GM12865 (cell line): ENCODE results near the gene CHAMP1.

Experiments used
- DNase-seq: peaks from one replicate; pipeline ENCODE4 v3.0.0; 2010; ENCODE audit warnings: low read depth
- H3K4me3 ChIP-seq: 2 replicates; pipeline ENCODE4 v1.5.1; 2011; ENCODE audit warnings: mild to moderate bottlenecking, low read depth, low read length, control low read depth
- TF ChIP-seq, protein P1 (sequence below): IDR thresholded peaks from 2 replicates; pipeline ENCODE4 v1.5.1; 2011; ENCODE audit warnings: low read length, control low read depth, low read depth, inconsistent platforms; ENCODE audit not compliant: insufficient read depth; ENCODE audit errors: missing control alignments

Gene CHAMP1

DNA sequence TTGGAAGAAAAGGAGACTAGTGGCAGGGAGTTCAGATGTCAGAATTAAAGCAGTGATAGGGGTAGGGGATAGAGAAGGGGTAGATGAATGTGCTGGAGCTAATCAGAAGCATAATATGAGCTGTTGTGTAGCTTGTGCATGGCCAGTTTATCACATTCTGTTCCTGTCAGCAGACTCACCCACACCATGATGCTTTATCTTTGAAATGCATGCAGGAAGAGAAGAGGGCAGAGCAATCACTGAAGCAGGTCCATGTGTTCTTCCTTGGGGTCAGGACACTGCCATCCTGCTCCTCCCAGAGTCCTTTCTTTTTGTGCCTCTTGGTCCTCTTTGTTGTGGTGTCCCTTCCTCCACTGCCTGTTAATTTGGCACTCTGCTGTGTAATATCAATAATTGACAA is 5.8 kb downstream of the CHAMP1 start:
- no peak for DNase-seq
- TF ChIP-seq, protein P1, sequence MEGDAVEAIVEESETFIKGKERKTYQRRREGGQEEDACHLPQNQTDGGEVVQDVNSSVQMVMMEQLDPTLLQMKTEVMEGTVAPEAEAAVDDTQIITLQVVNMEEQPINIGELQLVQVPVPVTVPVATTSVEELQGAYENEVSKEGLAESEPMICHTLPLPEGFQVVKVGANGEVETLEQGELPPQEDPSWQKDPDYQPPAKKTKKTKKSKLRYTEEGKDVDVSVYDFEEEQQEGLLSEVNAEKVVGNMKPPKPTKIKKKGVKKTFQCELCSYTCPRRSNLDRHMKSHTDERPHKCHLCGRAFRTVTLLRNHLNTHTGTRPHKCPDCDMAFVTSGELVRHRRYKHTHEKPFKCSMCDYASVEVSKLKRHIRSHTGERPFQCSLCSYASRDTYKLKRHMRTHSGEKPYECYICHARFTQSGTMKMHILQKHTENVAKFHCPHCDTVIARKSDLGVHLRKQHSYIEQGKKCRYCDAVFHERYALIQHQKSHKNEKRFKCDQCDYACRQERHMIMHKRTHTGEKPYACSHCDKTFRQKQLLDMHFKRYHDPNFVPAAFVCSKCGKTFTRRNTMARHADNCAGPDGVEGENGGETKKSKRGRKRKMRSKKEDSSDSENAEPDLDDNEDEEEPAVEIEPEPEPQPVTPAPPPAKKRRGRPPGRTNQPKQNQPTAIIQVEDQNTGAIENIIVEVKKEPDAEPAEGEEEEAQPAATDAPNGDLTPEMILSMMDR, result no peak
- no peak overlapping the region for H3K4me3 ChIP-seq

GRCh38 chr13:114321256-114321655 is 7.0 kb downstream of the CHAMP1 start:
- TF ChIP-seq, protein P1, result no peak

GRCh38 chr13:114323349-114323748 is 9.0 kb downstream of the CHAMP1 start:
- TF ChIP-seq, protein P1, result no peak
- H3K4me3 ChIP-seq, result no peak overlapping the region
- no peak for DNase-seq

More at GRCh38 chr13:114321256-114321655, 7.0 kb downstream of the CHAMP1 start:
- DNase-seq, result no peak
- H3K4me3 ChIP-seq, result no peak overlapping the region

DNA sequence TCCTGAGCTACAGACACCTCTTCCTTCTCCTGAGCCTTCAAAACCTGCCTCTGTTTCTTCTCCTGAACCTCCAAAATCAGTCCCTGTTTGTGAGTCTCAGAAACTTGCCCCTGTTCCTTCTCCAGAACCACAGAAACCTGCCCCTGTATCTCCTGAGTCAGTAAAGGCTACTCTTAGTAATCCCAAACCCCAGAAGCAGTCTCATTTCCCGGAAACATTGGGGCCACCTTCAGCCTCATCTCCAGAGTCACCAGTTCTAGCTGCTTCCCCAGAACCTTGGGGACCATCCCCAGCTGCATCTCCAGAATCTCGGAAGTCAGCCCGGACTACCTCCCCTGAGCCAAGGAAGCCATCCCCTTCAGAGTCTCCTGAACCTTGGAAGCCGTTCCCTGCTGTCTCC is 10.0 kb downstream of the CHAMP1 start:
- no peak overlapping the region for H3K4me3 ChIP-seq
- TF ChIP-seq, protein P1, result no peak
- DNase-seq, result no peak

- H3K4me3 ChIP-seq, result no peak overlapping the region
- no peak for DNase-seq
- TF ChIP-seq, protein P1, result no peak
Observed at GRCh38 chr13:114325729-114326128, 11.4 kb downstream of the CHAMP1 start.

GRCh38 chr13:114328034-114328433 is 13.7 kb downstream of the CHAMP1 start:
- H3K4me3 ChIP-seq, result no peak overlapping the region
- TF ChIP-seq, protein P1, result no peak
- DNase-seq, result no peak

- no peak for DNase-seq
- TF ChIP-seq, protein P1, result no peak
- no peak overlapping the region for H3K4me3 ChIP-seq
Observed at GRCh38 chr13:114328595-114328994, 14.3 kb downstream of the CHAMP1 start.
